ENCODE data around the gene CRIM1.

Gene CRIM1

GRCh38 chr2:36458106-36458505, 102.5 kb downstream of the CRIM1 start:
- no peaks in the 10 kb centered on the region for H3K79me1 ChIP-seq (ENCODE audit: low read depth, low read length)
- DNase-seq (ENCODE audit: low spot score), result no peak
- H3K27ac ChIP-seq (replicated peaks; ENCODE audit: low read length), result no peak overlapping the region
- no peak overlapping the region for H3K23ac ChIP-seq (ENCODE audit: low read depth, low read length, poor library complexity)
- H2AFZ ChIP-seq (ENCODE audit: low read length), result no peak overlapping the region
- no peak overlapping the region for H3K4me2 ChIP-seq (ENCODE audit: insufficient read depth, low read length, poor library complexity, severe bottlenecking)
- H4K91ac ChIP-seq (ENCODE audit: low read depth, low read length, poor library complexity), result no peak overlapping the region
- H3K27me3 ChIP-seq (ENCODE audit: control insufficient read depth in 3 of 3, insufficient read depth in 3 of 3, low read depth in 1 of 3, low read length in 3 of 3), result no peaks in the 10 kb centered on the region
- peak overlapping the region in 1 of 2 donors; percentile 45 for H3K4me3 ChIP-seq (ENCODE audit: low read length in 2 of 2)
- no peaks in the 10 kb centered on the region for H3K9me3 ChIP-seq (replicated peaks in 1 of 2; ENCODE audit: control insufficient read depth in 2 of 2, insufficient read depth in 1 of 2, low read depth in 1 of 2, low read length in 2 of 2)
- H3K18ac ChIP-seq (ENCODE audit: low read length), result no peak overlapping the region
- H2AK5ac ChIP-seq (ENCODE audit: low read depth, low read length), result no peak overlapping the region
- H2BK12ac ChIP-seq (ENCODE audit: low read length), result no peak overlapping the region
- H4K8ac ChIP-seq (ENCODE audit: low read depth, low read length), result no peak overlapping the region
- H2BK5ac ChIP-seq (ENCODE audit: low read length), result no peak overlapping the region
- H3K4ac ChIP-seq (ENCODE audit: low read length), result no peak overlapping the region
- peaks cover 7 to 22% of the 10 kb centered on the region in 2 donors for H3K4me1 ChIP-seq (ENCODE audit: control insufficient read depth in 2 of 2, insufficient read depth in 1 of 2, low read depth in 1 of 2, low read length in 2 of 2)
- no peak overlapping the region for H2BK120ac ChIP-seq (ENCODE audit: low read depth, low read length)
- no peak overlapping the region for H3K9ac ChIP-seq (ENCODE audit: low read depth, low read length, poor library complexity)
- H2BK15ac ChIP-seq (ENCODE audit: low read length), result no peak overlapping the region
- no peaks in the 10 kb centered on the region for H3K36me3 ChIP-seq (replicated peaks in 1 of 2; ENCODE audit: control insufficient read depth in 2 of 2, insufficient read depth in 2 of 2, low read length in 2 of 2)
- no peak overlapping the region for H3K14ac ChIP-seq (ENCODE audit: low read length)
- no CpG with 5 or more reads among the region's 5 CpGs for WGBS, 2 donors (ENCODE audit: extremely low coverage in 2 of 2, insufficient read length in 2 of 2, insufficient replicate concordance in 1 of 2)

- no peak overlapping the region for H4K91ac ChIP-seq (ENCODE audit: low read depth, low read length, poor library complexity)
- no peak overlapping the region for H3K18ac ChIP-seq (ENCODE audit: low read length)
- H3K4me3 ChIP-seq (ENCODE audit: low read length in 2 of 2), result no peak overlapping the region
- H2BK120ac ChIP-seq (ENCODE audit: low read depth, low read length), result no peak overlapping the region
- no peaks in the 10 kb centered on the region for H3K79me1 ChIP-seq (ENCODE audit: low read depth, low read length)
- no peak overlapping the region for H2BK5ac ChIP-seq (ENCODE audit: low read length)
- peaks cover 7 to 23% of the 10 kb centered on the region in 2 donors for H3K4me1 ChIP-seq (ENCODE audit: control insufficient read depth in 2 of 2, insufficient read depth in 1 of 2, low read depth in 1 of 2, low read length in 2 of 2)
- H3K14ac ChIP-seq (ENCODE audit: low read length), result no peak overlapping the region
- no peak overlapping the region for H2BK12ac ChIP-seq (ENCODE audit: low read length)
- no peak overlapping the region for H2BK15ac ChIP-seq (ENCODE audit: low read length)
- H4K8ac ChIP-seq (ENCODE audit: low read depth, low read length), result no peak overlapping the region
- no peak overlapping the region for H2AK5ac ChIP-seq (ENCODE audit: low read depth, low read length)
- H3K9me3 ChIP-seq (replicated peaks in 1 of 2; ENCODE audit: control insufficient read depth in 2 of 2, insufficient read depth in 1 of 2, low read depth in 1 of 2, low read length in 2 of 2), result no peaks in the 10 kb centered on the region
- H3K27ac ChIP-seq (replicated peaks; ENCODE audit: low read length), result no peak overlapping the region
- H3K9ac ChIP-seq (ENCODE audit: low read depth, low read length, poor library complexity), result no peak overlapping the region
- no peaks in the 10 kb centered on the region for H3K36me3 ChIP-seq (replicated peaks in 1 of 2; ENCODE audit: control insufficient read depth in 2 of 2, insufficient read depth in 2 of 2, low read length in 2 of 2)
- no peak overlapping the region for H3K23ac ChIP-seq (ENCODE audit: low read depth, low read length, poor library complexity)
- WGBS, 2 donors (ENCODE audit: extremely low coverage in 2 of 2, insufficient read length in 2 of 2, insufficient replicate concordance in 1 of 2), result no CpG with 5 or more reads among the region's 2 CpGs
- no peak overlapping the region for H3K4me2 ChIP-seq (ENCODE audit: insufficient read depth, low read length, poor library complexity, severe bottlenecking)
- H2AFZ ChIP-seq (ENCODE audit: low read length), result no peak overlapping the region
- H3K4ac ChIP-seq (ENCODE audit: low read length), result no peak overlapping the region
- H3K27me3 ChIP-seq (ENCODE audit: control insufficient read depth in 3 of 3, insufficient read depth in 3 of 3, low read depth in 1 of 3, low read length in 3 of 3), result no peaks in the 10 kb centered on the region
- peak; percentile 26 for DNase-seq (ENCODE audit: low spot score)
Measured at GRCh38 chr2:36459725-36460137, 104.2 kb downstream of the CRIM1 start.

GRCh38 chr2:36461039-36461681, 105.6 kb downstream of the CRIM1 start:
- Histone ChIP-seq H2AK5ac (ENCODE audit: low read depth, low read length) (no peak overlapping the region), H3K4me1 (ENCODE audit: control insufficient read depth in 2 of 2, insufficient read depth in 1 of 2, low read depth in 1 of 2, low read length in 2 of 2) (peaks cover 7 to 17% of the 10 kb centered on the region in 2 donors), H3K27me3 (ENCODE audit: control insufficient read depth in 3 of 3, insufficient read depth in 3 of 3, low read depth in 1 of 3, low read length in 3 of 3) (no peaks in the 10 kb centered on the region), H3K4me3 (ENCODE audit: low read length in 2 of 2) (no peak overlapping the region), H4K91ac (ENCODE audit: low read depth, low read length, poor library complexity) (no peak overlapping the region), H3K18ac (ENCODE audit: low read length) (no peak overlapping the region), H3K14ac (ENCODE audit: low read length) (no peak overlapping the region), H3K4ac (ENCODE audit: low read length) (no peak overlapping the region), H3K9ac (ENCODE audit: low read depth, low read length, poor library complexity) (no peak overlapping the region), H2BK5ac (ENCODE audit: low read length) (no peak overlapping the region), H2BK120ac (ENCODE audit: low read depth, low read length) (no peak overlapping the region), H2BK15ac (ENCODE audit: low read length) (no peak overlapping the region), H4K8ac (ENCODE audit: low read depth, low read length) (no peak overlapping the region), H3K9me3 (replicated peaks in 1 of 2; ENCODE audit: control insufficient read depth in 2 of 2, insufficient read depth in 1 of 2, low read depth in 1 of 2, low read length in 2 of 2) (no peaks in the 10 kb centered on the region), H3K23ac (ENCODE audit: low read depth, low read length, poor library complexity) (no peak overlapping the region), H3K27ac (replicated peaks; ENCODE audit: low read length) (peak overlapping the region; percentile 78), H3K4me2 (ENCODE audit: insufficient read depth, low read length, poor library complexity, severe bottlenecking) (no peak overlapping the region), H2AFZ (ENCODE audit: low read length) (peak overlapping the region; percentile 62), H2BK12ac (ENCODE audit: low read length) (no peak overlapping the region), H3K36me3 (replicated peaks in 1 of 2; ENCODE audit: control insufficient read depth in 2 of 2, insufficient read depth in 2 of 2, low read length in 2 of 2) (no peaks in the 10 kb centered on the region), H3K79me1 (ENCODE audit: low read depth, low read length) (no peaks in the 10 kb centered on the region)
- no CpG with 5 or more reads among the region's 4 CpGs for WGBS, 2 donors (ENCODE audit: extremely low coverage in 2 of 2, insufficient read length in 2 of 2, insufficient replicate concordance in 1 of 2)
- DNase-seq (ENCODE audit: low spot score), result peak; percentile 4

- Histone ChIP-seq H2AFZ (ENCODE audit: low read length) (no peak overlapping the region), H3K4me3 (ENCODE audit: low read length in 2 of 2) (no peak overlapping the region), H2BK15ac (ENCODE audit: low read length) (no peak overlapping the region), H2BK120ac (ENCODE audit: low read depth, low read length) (no peak overlapping the region), H3K79me1 (ENCODE audit: low read depth, low read length) (no peaks in the 10 kb centered on the region), H3K4me2 (ENCODE audit: insufficient read depth, low read length, poor library complexity, severe bottlenecking) (no peak overlapping the region), H4K91ac (ENCODE audit: low read depth, low read length, poor library complexity) (no peak overlapping the region), H2AK5ac (ENCODE audit: low read depth, low read length) (no peak overlapping the region), H3K4me1 (ENCODE audit: control insufficient read depth in 2 of 2, insufficient read depth in 1 of 2, low read depth in 1 of 2, low read length in 2 of 2) (peaks cover 7 to 13% of the 10 kb centered on the region in 2 donors), H3K23ac (ENCODE audit: low read depth, low read length, poor library complexity) (no peak overlapping the region), H3K14ac (ENCODE audit: low read length) (no peak overlapping the region), H3K27me3 (ENCODE audit: control insufficient read depth in 3 of 3, insufficient read depth in 3 of 3, low read depth in 1 of 3, low read length in 3 of 3) (no peaks in the 10 kb centered on the region), H2BK12ac (ENCODE audit: low read length) (no peak overlapping the region), H3K9ac (ENCODE audit: low read depth, low read length, poor library complexity) (no peak overlapping the region), H4K8ac (ENCODE audit: low read depth, low read length) (no peak overlapping the region), H3K4ac (ENCODE audit: low read length) (no peak overlapping the region), H2BK5ac (ENCODE audit: low read length) (no peak overlapping the region), H3K27ac (replicated peaks; ENCODE audit: low read length) (no peak overlapping the region), H3K9me3 (replicated peaks in 1 of 2; ENCODE audit: control insufficient read depth in 2 of 2, insufficient read depth in 1 of 2, low read depth in 1 of 2, low read length in 2 of 2) (no peaks in the 10 kb centered on the region), H3K18ac (ENCODE audit: low read length) (no peak overlapping the region), H3K36me3 (replicated peaks in 1 of 2; ENCODE audit: control insufficient read depth in 2 of 2, insufficient read depth in 2 of 2, low read length in 2 of 2) (no peaks in the 10 kb centered on the region)
- WGBS, 2 donors (ENCODE audit: extremely low coverage in 2 of 2, insufficient read length in 2 of 2, insufficient replicate concordance in 1 of 2), result no CpG with 5 or more reads among the region's 6 CpGs
- DNase-seq (ENCODE audit: low spot score), result no peak
Measured at GRCh38 chr2:36462311-36462935, 106.8 kb downstream of the CRIM1 start.
